ENCODE data around the gene WASF3.

DNA sequence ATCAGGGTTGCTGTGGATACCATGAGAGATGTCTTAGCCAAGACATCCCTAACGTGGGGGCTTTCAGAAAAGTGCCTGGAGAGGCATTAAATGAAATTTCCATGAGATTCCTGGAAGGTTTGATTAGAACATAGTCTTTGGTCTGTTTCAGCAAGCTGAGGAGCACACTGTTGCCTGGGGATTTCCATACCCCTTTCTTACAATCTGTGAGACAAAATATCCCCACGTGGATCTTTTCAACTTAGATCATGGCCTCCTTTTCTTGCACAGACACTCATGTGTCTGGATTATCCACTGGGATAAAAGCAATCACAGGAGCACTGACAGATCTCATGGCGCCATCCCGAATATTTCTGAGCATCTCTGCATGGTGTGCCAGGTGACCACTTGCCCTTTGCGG, 161.4 kb downstream of the WASF3 start:
- TF ChIP-seq, protein P1, sequence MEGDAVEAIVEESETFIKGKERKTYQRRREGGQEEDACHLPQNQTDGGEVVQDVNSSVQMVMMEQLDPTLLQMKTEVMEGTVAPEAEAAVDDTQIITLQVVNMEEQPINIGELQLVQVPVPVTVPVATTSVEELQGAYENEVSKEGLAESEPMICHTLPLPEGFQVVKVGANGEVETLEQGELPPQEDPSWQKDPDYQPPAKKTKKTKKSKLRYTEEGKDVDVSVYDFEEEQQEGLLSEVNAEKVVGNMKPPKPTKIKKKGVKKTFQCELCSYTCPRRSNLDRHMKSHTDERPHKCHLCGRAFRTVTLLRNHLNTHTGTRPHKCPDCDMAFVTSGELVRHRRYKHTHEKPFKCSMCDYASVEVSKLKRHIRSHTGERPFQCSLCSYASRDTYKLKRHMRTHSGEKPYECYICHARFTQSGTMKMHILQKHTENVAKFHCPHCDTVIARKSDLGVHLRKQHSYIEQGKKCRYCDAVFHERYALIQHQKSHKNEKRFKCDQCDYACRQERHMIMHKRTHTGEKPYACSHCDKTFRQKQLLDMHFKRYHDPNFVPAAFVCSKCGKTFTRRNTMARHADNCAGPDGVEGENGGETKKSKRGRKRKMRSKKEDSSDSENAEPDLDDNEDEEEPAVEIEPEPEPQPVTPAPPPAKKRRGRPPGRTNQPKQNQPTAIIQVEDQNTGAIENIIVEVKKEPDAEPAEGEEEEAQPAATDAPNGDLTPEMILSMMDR (IDR thresholded peaks at IDR 0.05; ENCODE audit: low read depth, low read length): no peak
- TF ChIP-seq EZH2phosphoT487 (IDR thresholded peaks at IDR 0.05; ENCODE audit: low read depth): no peak
